ENCODE results near the gene LAMC3.

DNA sequence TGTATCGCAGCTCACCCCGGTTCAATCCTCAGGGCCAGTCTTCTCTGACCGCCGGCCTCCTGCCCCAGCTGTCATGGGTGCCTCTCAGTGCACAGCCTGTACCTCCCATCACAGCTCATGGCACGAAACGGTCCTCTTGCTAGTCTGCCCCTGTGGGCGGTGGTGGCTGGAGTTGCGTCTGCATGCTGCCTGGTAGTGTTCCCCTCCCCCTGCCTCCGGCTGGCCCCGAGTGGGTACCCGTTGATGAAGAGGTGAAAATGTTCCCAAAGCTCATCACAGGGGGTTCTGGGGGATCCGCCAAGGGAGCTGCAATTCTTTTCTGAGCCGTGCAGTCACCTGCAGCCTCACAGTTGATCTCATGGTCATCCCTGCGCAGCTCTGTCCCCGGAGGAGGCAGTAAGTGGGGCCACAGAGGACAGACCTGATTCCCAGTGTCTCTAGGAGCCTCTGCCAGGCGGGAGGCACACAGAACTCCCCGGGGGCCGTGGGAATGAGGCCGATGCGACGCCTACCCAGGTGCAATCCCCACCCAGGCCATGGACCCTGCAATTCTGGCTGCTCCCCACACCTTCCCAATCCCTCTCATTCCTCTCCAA, 35.2 kb upstream of the LAMC3 start:
- no peak for TF ChIP-seq GLIS3 (CRISPR knock-in tag; IDR thresholded peaks at IDR 0.05)
- TF ChIP-seq, protein P1, sequence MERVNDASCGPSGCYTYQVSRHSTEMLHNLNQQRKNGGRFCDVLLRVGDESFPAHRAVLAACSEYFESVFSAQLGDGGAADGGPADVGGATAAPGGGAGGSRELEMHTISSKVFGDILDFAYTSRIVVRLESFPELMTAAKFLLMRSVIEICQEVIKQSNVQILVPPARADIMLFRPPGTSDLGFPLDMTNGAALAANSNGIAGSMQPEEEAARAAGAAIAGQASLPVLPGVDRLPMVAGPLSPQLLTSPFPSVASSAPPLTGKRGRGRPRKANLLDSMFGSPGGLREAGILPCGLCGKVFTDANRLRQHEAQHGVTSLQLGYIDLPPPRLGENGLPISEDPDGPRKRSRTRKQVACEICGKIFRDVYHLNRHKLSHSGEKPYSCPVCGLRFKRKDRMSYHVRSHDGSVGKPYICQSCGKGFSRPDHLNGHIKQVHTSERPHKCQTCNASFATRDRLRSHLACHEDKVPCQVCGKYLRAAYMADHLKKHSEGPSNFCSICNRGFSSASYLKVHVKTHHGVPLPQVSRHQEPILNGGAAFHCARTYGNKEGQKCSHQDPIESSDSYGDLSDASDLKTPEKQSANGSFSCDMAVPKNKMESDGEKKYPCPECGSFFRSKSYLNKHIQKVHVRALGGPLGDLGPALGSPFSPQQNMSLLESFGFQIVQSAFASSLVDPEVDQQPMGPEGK (CRISPR knock-in tag; IDR thresholded peaks at IDR 0.05; ENCODE audit: borderline replicate concordance) = no peak
- TF ChIP-seq ZNF565 (CRISPR knock-in tag; conservative IDR thresholded peaks at IDR 0.05; ENCODE audit: low read depth) = no peak
- no peak for TF ChIP-seq ZFP30 (CRISPR knock-in tag; IDR thresholded peaks at IDR 0.05)
- TF ChIP-seq, protein P2, sequence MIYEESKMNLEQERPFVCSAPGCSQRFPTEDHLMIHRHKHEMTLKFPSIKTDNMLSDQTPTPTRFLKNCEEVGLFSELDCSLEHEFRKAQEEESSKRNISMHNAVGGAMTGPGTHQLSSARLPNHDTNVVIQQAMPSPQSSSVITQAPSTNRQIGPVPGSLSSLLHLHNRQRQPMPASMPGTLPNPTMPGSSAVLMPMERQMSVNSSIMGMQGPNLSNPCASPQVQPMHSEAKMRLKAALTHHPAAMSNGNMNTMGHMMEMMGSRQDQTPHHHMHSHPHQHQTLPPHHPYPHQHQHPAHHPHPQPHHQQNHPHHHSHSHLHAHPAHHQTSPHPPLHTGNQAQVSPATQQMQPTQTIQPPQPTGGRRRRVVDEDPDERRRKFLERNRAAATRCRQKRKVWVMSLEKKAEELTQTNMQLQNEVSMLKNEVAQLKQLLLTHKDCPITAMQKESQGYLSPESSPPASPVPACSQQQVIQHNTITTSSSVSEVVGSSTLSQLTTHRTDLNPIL (CRISPR knock-in tag; IDR thresholded peaks at IDR 0.05; ENCODE audit: low read depth) = no peak
- no peak for TF ChIP-seq BACH2 (CRISPR knock-in tag; IDR thresholded peaks at IDR 0.05; ENCODE audit: borderline replicate concordance)
- TF ChIP-seq ZNF70 (CRISPR knock-in tag; IDR thresholded peaks at IDR 0.05) = no peak
